ENCODE data around the gene ATN1. TPM values are rescaled to one million over a fixed set of nuclear protein-coding genes. Genes with fewer than 3 reads are reported as not detected.

The ATN1 gene
- polyA plus RNA-seq, 3 donors: 0.40 to 10.6 TPM; not detected in 1

- H3K9me3 Mint-ChIP-seq: peaks cover 0 to 9% (median 5%) of the 10 kb centered on the region in 7 donors
- no peak overlapping the region for H3K27ac Mint-ChIP-seq
- Histone ChIP-seq H2AFZ (ENCODE audit: insufficient read depth, low read depth, low read length, poor library complexity, severe bottlenecking) (no peak overlapping the region), H3K9me3 (replicated peaks in 1 of 2; ENCODE audit: control insufficient read depth in 1 of 2, insufficient read depth in 1 of 2, low read length in 2 of 2) (peaks cover 0 to 10% of the 10 kb centered on the region in 2 donors), H3K79me2 (ENCODE audit: insufficient read depth, low read length) (no peaks in the 10 kb centered on the region), H3K4me2 (replicated peaks; ENCODE audit: extremely low read depth, low read length, poor library complexity, severe bottlenecking) (no peak overlapping the region), H3K36me3 (replicated peaks in 1 of 2; ENCODE audit: control insufficient read depth in 1 of 2, insufficient read depth in 2 of 2, low read length in 2 of 2) (no peaks in the 10 kb centered on the region), H3K9ac (ENCODE audit: insufficient read depth, low read length, poor library complexity, severe bottlenecking) (no peak overlapping the region), H3K27me3 (ENCODE audit: control insufficient read depth in 2 of 2, insufficient read depth in 2 of 2, low read length in 2 of 2) (peaks cover 19 to 53% of the 10 kb centered on the region in 2 donors), H3K27ac (ENCODE audit: low read depth in 1 of 2, low read length in 2 of 2) (no peak overlapping the region), H3K4me1 (ENCODE audit: control insufficient read depth in 1 of 2, insufficient read depth in 2 of 2, low read length in 2 of 2) (peaks cover 22 to 29% of the 10 kb centered on the region in 2 donors), H3K4me3 (replicated peaks in 1 of 3; ENCODE audit: low read depth in 2 of 3, low read length in 3 of 3) (no peak overlapping the region), H4K20me1 (ENCODE audit: insufficient read depth, low read length) (no peaks in the 10 kb centered on the region)
- WGBS (ENCODE audit: insufficient coverage): 89% methylated on average over 13 of the region's 14 CpGs
- DNase-seq: no peak
- intact Hi-C loops (cut with micrococcal nuclease): no loop called here
- peak overlapping the region in 1 of 2 donors; percentile 30 for H3K4me3 Mint-ChIP-seq
- peaks cover 29% of the 10 kb centered on the region for H3K4me1 Mint-ChIP-seq
- no peak for TF ChIP-seq CTCF (IDR thresholded peaks at IDR 0.05)
- H3K36me3 Mint-ChIP-seq: peaks cover 0 to 13% of the 10 kb centered on the region in 2 donors
- peaks cover 62 to 66% (median 63%) of the 10 kb centered on the region in 3 donors for H3K27me3 Mint-ChIP-seq (ENCODE audit: low read depth in 3 of 3)
Observed at GRCh38 chr12:6917491-6918231, 10.1 kb upstream of the ATN1 start.

DNA sequence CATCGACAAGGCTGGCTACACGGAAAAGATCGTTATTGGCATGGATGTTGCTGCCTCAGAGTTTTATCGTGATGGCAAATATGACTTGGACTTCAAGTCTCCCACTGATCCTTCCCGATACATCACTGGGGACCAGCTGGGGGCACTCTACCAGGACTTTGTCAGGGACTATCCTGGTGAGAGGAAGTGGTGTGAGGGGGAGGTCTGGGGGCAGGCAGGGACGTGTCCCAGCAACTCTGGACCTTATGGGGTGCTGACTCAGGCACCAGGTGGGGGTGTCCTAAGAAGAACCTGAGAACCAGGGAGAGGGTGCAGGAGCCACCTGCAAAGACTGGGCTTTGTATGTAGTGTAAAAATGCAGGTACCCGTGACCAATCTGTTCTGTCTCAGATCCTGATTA, 8.2 kb upstream of the ATN1 start:
- Histone ChIP-seq H3K79me2 (ENCODE audit: insufficient read depth, low read length) (no peaks in the 10 kb centered on the region), H3K36me3 (replicated peaks in 1 of 2; ENCODE audit: control insufficient read depth in 1 of 2, insufficient read depth in 2 of 2, low read length in 2 of 2) (no peaks in the 10 kb centered on the region), H2AFZ (ENCODE audit: insufficient read depth, low read depth, low read length, poor library complexity, severe bottlenecking) (no peak overlapping the region), H4K20me1 (ENCODE audit: insufficient read depth, low read length) (no peaks in the 10 kb centered on the region), H3K9me3 (replicated peaks in 1 of 2; ENCODE audit: control insufficient read depth in 1 of 2, insufficient read depth in 1 of 2, low read length in 2 of 2) (peaks cover 0 to 10% of the 10 kb centered on the region in 2 donors), H3K4me1 (ENCODE audit: control insufficient read depth in 1 of 2, insufficient read depth in 2 of 2, low read length in 2 of 2) (peaks cover 35 to 40% of the 10 kb centered on the region in 2 donors), H3K27ac (ENCODE audit: low read depth in 1 of 2, low read length in 2 of 2) (no peak overlapping the region), H3K27me3 (ENCODE audit: control insufficient read depth in 2 of 2, insufficient read depth in 2 of 2, low read length in 2 of 2) (peaks cover 6 to 35% of the 10 kb centered on the region in 2 donors), H3K9ac (ENCODE audit: insufficient read depth, low read length, poor library complexity, severe bottlenecking) (no peak overlapping the region), H3K4me3 (replicated peaks in 1 of 3; ENCODE audit: low read depth in 2 of 3, low read length in 3 of 3) (no peak overlapping the region), H3K4me2 (replicated peaks; ENCODE audit: extremely low read depth, low read length, poor library complexity, severe bottlenecking) (no peak overlapping the region)
- 71% methylated on average over 7 of the region's 7 CpGs for WGBS (ENCODE audit: insufficient coverage)
- Mint-ChIP-seq H3K27ac (peak overlapping the region in 1 of 7 donors; percentile 35), H3K4me3 (no peak overlapping the region), H3K36me3 (peaks cover 0 to 6% of the 10 kb centered on the region in 2 donors), H3K9me3 (peaks cover 0 to 8% (median 2%) of the 10 kb centered on the region in 7 donors), H3K27me3 (ENCODE audit: low read depth in 3 of 3) (peaks cover 44 to 53% (median 52%) of the 10 kb centered on the region in 3 donors), H3K4me1 (peaks cover 34% of the 10 kb centered on the region)
- intact Hi-C loops (cut with micrococcal nuclease): no loop called here
- TF ChIP-seq CTCF (IDR thresholded peaks at IDR 0.05): no peak
- no peak for DNase-seq
